ENCODE data around the gene SLC6A1.

- TF ChIP-seq CTCF (IDR thresholded peaks at IDR 0.05) (no peak), POLR2A (IDR thresholded peaks at IDR 0.05) (no peak)
Observed at GRCh38 chr3:11021611-11022011, 29.1 kb downstream of the SLC6A1 start.
